Keratinocyte (primary cell): Measurements from ENCODE around the gene ALG10. TPM values are rescaled to one million over a fixed set of nuclear protein-coding genes. Genes with fewer than 3 reads are reported as not detected.
A peak's percentile ranks its signal among the peaks of the same experiment; 100 is the strongest.
"Not testable (repeated sequence)": the region's sequence is repeated elsewhere in the genome, so short reads cannot be mapped to it uniquely, and the experiment has no call there.

Source experiments
- DNase-seq: peaks from one replicate; pipeline ENCODE4 v3.0.0-alpha.2; 2011; ENCODE audit warnings: low read depth, missing footprints, low spot score
- FAIRE-seq: peaks from 2 replicates; lab custom pipeline; 2011; peaks lifted over from hg19 to GRCh38; lab: Jason Lieb, UNC
- H2AFZ ChIP-seq: 2 replicates; pipeline ENCODE4 v1.6.0; 2012; ENCODE audit warnings: low read length, control low read depth, inconsistent platforms; ENCODE audit not compliant: control insufficient read depth
- H3K27ac ChIP-seq: 2 replicates; pipeline ENCODE4 v1.5.1; 2011; ENCODE audit warnings: low read length; ENCODE audit not compliant: control insufficient read depth, insufficient read depth
- H3K27me3 ChIP-seq: 3 replicates; pipeline ENCODE4 v1.6.0; 2011; ENCODE audit warnings: low read length; ENCODE audit not compliant: control insufficient read depth, insufficient read depth; ENCODE audit errors: extremely low read depth
- H3K36me3 ChIP-seq, 2 experiments: 2 replicates in 1 of 2; 3 replicates in 1 of 2; pipeline ENCODE4 v1.5.1; 2011; ENCODE audit warnings: low read length in 2 of 2, mild to moderate bottlenecking in 1 of 2; ENCODE audit not compliant: control insufficient read depth in 2 of 2, insufficient read depth in 2 of 2; ENCODE audit errors: extremely low read depth in 1 of 2
- H3K4me1 ChIP-seq: 3 replicates; pipeline ENCODE4 v1.5.1; 2011; ENCODE audit warnings: low read length; ENCODE audit not compliant: control insufficient read depth, insufficient read depth; ENCODE audit errors: extremely low read depth
- H3K4me2 ChIP-seq: 3 replicates; pipeline ENCODE4 v1.6.0; 2011; ENCODE audit warnings: low read depth, low read length; ENCODE audit not compliant: control insufficient read depth, insufficient read depth; ENCODE audit errors: extremely low read depth
- H3K4me3 ChIP-seq, 3 experiments: fragments of 200-600 bp in 1 of 3; sonication (generic) in 1 of 3; 2 replicates in 2 of 3; 3 replicates in 1 of 3; pipeline ENCODE4 v1.5.1; 2011 to 2016; ENCODE audit warnings: low read length in 3 of 3, mild to moderate bottlenecking in 3 of 3, control low read depth in 2 of 3, inconsistent platforms in 1 of 3, low read depth in 1 of 3, mixed read lengths in 1 of 3, mixed run types in 1 of 3, moderate library complexity in 1 of 3; ENCODE audit not compliant: control insufficient read depth in 2 of 3, insufficient read depth in 2 of 3; ENCODE audit errors: extremely low read depth in 1 of 3
- H3K79me2 ChIP-seq: 2 replicates; pipeline ENCODE4 v1.6.0; 2012; ENCODE audit warnings: low read length; ENCODE audit not compliant: control insufficient read depth, insufficient read depth
- H3K9ac ChIP-seq: 3 replicates; pipeline ENCODE4 v1.6.0; 2011; ENCODE audit warnings: low read length; ENCODE audit not compliant: control insufficient read depth, insufficient read depth; ENCODE audit errors: extremely low read depth
- H3K9me1 ChIP-seq: 3 replicates; pipeline ENCODE4 v1.6.0; 2011; ENCODE audit warnings: low read length; ENCODE audit not compliant: control insufficient read depth, insufficient read depth; ENCODE audit errors: extremely low read depth
- H3K9me3 ChIP-seq: 2 replicates; pipeline ENCODE4 v1.5.1; 2012; ENCODE audit warnings: low read depth, low read length; ENCODE audit not compliant: control insufficient read depth
- H4K20me1 ChIP-seq: 3 replicates; pipeline ENCODE4 v1.6.0; 2011; ENCODE audit warnings: low read length; ENCODE audit not compliant: control insufficient read depth, insufficient read depth; ENCODE audit errors: extremely low read depth
- CTCF ChIP-seq, 3 experiments: IDR thresholded peaks in 1 of 3; conservative IDR thresholded peaks in 1 of 3; optimal IDR thresholded peaks in 1 of 3; 2 replicates in 2 of 3; 3 replicates in 1 of 3; pipeline versions ENCODE3 to v1.5.1; 2011; ENCODE audit warnings: low read length in 3 of 3, mild to moderate bottlenecking in 3 of 3, moderate library complexity in 2 of 3, control low read depth in 1 of 3, inconsistent platforms in 1 of 3; ENCODE audit not compliant: insufficient read depth in 2 of 3; ENCODE audit errors: extremely low read depth in 1 of 3
- EZH2 ChIP-seq: IDR thresholded peaks from one replicate; pipeline ENCODE4 v1.6.1; 2012; ENCODE audit warnings: inconsistent platforms, mild to moderate bottlenecking, low read length, moderate library complexity
- dilution Hi-C: fragments of 300-500 bp; cut with MboI; formaldehyde crosslinking; loops from one replicate; pipeline ENCODE4 v1.7.0; 2020; ENCODE audit warnings: low sequenced_read_pairs; ENCODE audit not compliant: extremely low pct_ligation_motif_present
- polyA plus RNA-seq, 5 experiments: library from polyadenylated mRNA; depleted of rRNA in 3 of 5; stranded (reverse) in 3 of 5; stranded (forward) in 1 of 5; unstranded in 1 of 5; fragments of >200 nt; gene quantifications; 1 replicate in 1 of 5; 2 replicates in 3 of 5; 3 replicates in 1 of 5; pipeline versions ENCODE4 v1.2.1 to v1.2.3, GENCODE V29; 2011 to 2012; ENCODE audit warnings: missing spikeins in 2 of 5, low read depth in 1 of 5, low replicate concordance in 1 of 5

ALG10 gene
- polyA plus RNA-seq, 1 donor (not counting 4 experiments of a cell fraction or from before 2014, with no cell fraction given) = 10.6 TPM

GRCh38 chr12:33988913-33989312 is 33.4 kb upstream of the ALG10 start:
- H2AFZ ChIP-seq = no peak overlapping the region
- H3K36me3 ChIP-seq = no peaks in the 10 kb centered on the region
- FAIRE-seq (peak; percentile 93), DNase-seq (peak; percentile 66)
- H3K27me3 ChIP-seq = no peaks in the 10 kb centered on the region
- peaks cover 14% of the 10 kb centered on the region for H3K4me1 ChIP-seq
- no peak overlapping the region for H3K9ac ChIP-seq
- TF ChIP-seq CTCF (optimal IDR thresholded peaks at IDR 0.05 in 1 of 3, IDR thresholded peaks at IDR 0.05 in 1 of 3, conservative IDR thresholded peaks at IDR 0.05 in 1 of 3; ENCODE audit: extremely low read depth in 1 of 3, insufficient read depth in 2 of 3, low read length in 3 of 3) (no peak), EZH2 (no peak)
- H3K9me1 ChIP-seq = no peaks in the 10 kb centered on the region
- H4K20me1 ChIP-seq = no peaks in the 10 kb centered on the region
- dilution Hi-C loops = no loop called here
- no peaks in the 10 kb centered on the region for H3K79me2 ChIP-seq
- H3K27ac ChIP-seq = no peak overlapping the region
- no peaks in the 10 kb centered on the region for H3K9me3 ChIP-seq
- H3K4me2 ChIP-seq = peak overlapping the region; percentile 37
- H3K4me3 ChIP-seq = peak overlapping the region in 1 of 3 experiments; percentile 14

GRCh38 chr12:33994857-33995808 is 27.2 kb upstream of the ALG10 start:
- Histone ChIP-seq H4K20me1 (no peaks in the 10 kb centered on the region), H3K9me1 (no peaks in the 10 kb centered on the region), H3K9me3 (no peaks in the 10 kb centered on the region), H3K4me2 (peak overlapping the region; percentile 58), H2AFZ (peak overlapping the region; percentile 53), H3K27me3 (no peaks in the 10 kb centered on the region), H3K79me2 (no peaks in the 10 kb centered on the region), H3K27ac (peak overlapping the region; percentile 26), H3K4me1 (peaks cover 13% of the 10 kb centered on the region), H3K36me3 (no peaks in the 10 kb centered on the region), H3K4me3 (no peak overlapping the region), H3K9ac (no peak overlapping the region)
- dilution Hi-C loops = no loop called here
- TF ChIP-seq CTCF (optimal IDR thresholded peaks at IDR 0.05 in 1 of 3, IDR thresholded peaks at IDR 0.05 in 1 of 3, conservative IDR thresholded peaks at IDR 0.05 in 1 of 3; ENCODE audit: extremely low read depth in 1 of 3, insufficient read depth in 2 of 3, low read length in 3 of 3) = no peak
- TF ChIP-seq EZH2 = no peak
- FAIRE-seq = peak; percentile 92
- peak; percentile 9 for DNase-seq

GRCh38 chr12:34008835-34009234 is 13.5 kb upstream of the ALG10 start:
- H3K27ac ChIP-seq, H3K9ac ChIP-seq, FAIRE-seq, DNase-seq, H3K79me2 ChIP-seq, H3K4me1 ChIP-seq, dilution Hi-C loops, H3K9me1 ChIP-seq, H3K4me2 ChIP-seq, H4K20me1 ChIP-seq, H3K36me3 ChIP-seq, H3K9me3 ChIP-seq, H2AFZ ChIP-seq, H3K4me3 ChIP-seq, H3K27me3 ChIP-seq: not testable (repeated sequence)
